GM13976 (cell line): Measurements from ENCODE around the gene LSAMP.

ENCODE experiments used
- DNase-seq: peaks from one replicate; pipeline ENCODE4 v3.0.0; 2012; ENCODE audit warnings: low spot score
- in situ Hi-C: fragments of 300-500 bp; cut with MboI; formaldehyde crosslinking; loops from one replicate; pipeline ENCODE4 v1.12.0; 2022; ENCODE audit warnings: low sequenced_read_pairs, mixed read lengths, inconsistent platforms; ENCODE audit not compliant: unreplicated experiment
- TF ChIP-seq, protein P1 (sequence below): IDR thresholded peaks from 2 replicates; pipeline ENCODE4 v1.5.1; 2012; ENCODE audit warnings: borderline replicate concordance, mild to moderate bottlenecking; ENCODE audit not compliant: insufficient read depth; ENCODE audit errors: extremely low read depth, missing control alignments, control extremely low read depth

Gene LSAMP

DNA sequence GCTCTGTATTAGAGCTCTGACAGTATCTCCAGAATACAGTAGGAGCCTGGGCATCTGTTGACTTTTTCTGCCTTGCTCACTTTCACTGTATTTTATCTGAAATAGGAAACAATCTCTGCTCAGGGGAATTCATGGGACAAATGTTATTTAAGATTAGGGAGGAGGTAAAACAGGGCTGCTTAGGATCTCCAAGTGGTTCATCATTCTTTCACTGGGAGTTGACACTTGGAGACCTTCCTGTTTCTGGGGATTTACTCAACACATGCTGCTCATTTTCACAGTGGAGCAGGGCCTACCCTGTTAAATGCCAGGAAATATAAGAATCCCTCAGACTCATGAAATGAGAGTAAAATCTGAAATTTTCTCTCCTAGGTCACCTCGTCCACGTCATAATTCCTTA, 636.5 kb downstream of the LSAMP start:
- TF ChIP-seq, protein P1, sequence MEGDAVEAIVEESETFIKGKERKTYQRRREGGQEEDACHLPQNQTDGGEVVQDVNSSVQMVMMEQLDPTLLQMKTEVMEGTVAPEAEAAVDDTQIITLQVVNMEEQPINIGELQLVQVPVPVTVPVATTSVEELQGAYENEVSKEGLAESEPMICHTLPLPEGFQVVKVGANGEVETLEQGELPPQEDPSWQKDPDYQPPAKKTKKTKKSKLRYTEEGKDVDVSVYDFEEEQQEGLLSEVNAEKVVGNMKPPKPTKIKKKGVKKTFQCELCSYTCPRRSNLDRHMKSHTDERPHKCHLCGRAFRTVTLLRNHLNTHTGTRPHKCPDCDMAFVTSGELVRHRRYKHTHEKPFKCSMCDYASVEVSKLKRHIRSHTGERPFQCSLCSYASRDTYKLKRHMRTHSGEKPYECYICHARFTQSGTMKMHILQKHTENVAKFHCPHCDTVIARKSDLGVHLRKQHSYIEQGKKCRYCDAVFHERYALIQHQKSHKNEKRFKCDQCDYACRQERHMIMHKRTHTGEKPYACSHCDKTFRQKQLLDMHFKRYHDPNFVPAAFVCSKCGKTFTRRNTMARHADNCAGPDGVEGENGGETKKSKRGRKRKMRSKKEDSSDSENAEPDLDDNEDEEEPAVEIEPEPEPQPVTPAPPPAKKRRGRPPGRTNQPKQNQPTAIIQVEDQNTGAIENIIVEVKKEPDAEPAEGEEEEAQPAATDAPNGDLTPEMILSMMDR: no peak
- no peak for DNase-seq
- in situ Hi-C loops: loop anchor here (25.0 kb wide), 1 partner anchor 972 kb away; no protein-coding TSS in a partner anchor

DNA sequence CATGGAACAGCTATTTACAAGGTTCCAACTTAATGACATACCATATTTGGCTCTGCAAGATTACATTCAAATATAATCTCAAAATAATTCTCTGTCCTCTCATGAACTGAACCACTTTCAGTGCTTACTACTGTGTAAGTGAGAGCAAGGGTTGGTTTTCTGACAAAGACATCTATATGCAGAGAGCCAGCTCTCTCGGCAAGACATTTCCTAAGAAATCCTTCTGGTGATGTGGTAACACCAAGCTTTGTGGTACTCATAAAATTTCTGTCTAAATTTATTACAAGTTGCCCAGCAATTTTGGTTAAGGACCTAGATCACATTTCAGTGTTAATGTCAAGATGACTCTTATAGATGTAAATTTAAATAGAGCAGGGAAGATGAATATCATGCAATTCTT, 637.0 kb downstream of the LSAMP start:
- in situ Hi-C loops: loop anchor here (25.0 kb wide), 1 partner anchor 971 kb away; no protein-coding TSS in a partner anchor
- DNase-seq: no peak
- TF ChIP-seq, protein P1: no peak

- TF ChIP-seq, protein P1: no peak
- no peak for DNase-seq
- in situ Hi-C loops: loop anchor here (25.0 kb wide), 1 partner anchor 969 kb away; no protein-coding TSS in a partner anchor
Observed at GRCh38 chr3:115806501-115806900, 638.8 kb downstream of the LSAMP start.

GRCh38 chr3:115805520-115805919, 639.8 kb downstream of the LSAMP start:
- no peak for DNase-seq
- in situ Hi-C loops: loop anchor here (25.0 kb wide), 1 partner anchor 968 kb away; no protein-coding TSS in a partner anchor
- TF ChIP-seq, protein P1: no peak

- TF ChIP-seq, protein P1: no peak
- in situ Hi-C loops: loop anchor here (25.0 kb wide), 1 partner anchor 967 kb away; no protein-coding TSS in a partner anchor
- no peak for DNase-seq
Observed at GRCh38 chr3:115804713-115805119, 640.6 kb downstream of the LSAMP start.

- DNase-seq: no peak
- TF ChIP-seq, protein P1: no peak
- in situ Hi-C loops: loop anchor here (25.0 kb wide), 1 partner anchor 967 kb away; no protein-coding TSS in a partner anchor
Observed at GRCh38 chr3:115804200-115804599, 641.1 kb downstream of the LSAMP start.
